NCI-H345 (cell line): ENCODE results near the gene SLC6A17.
A peak's percentile ranks its signal among the peaks of the same experiment; 100 is the strongest.

Source experiments
- DNase-seq: peaks from one replicate; lab custom pipeline; 2025; lab: John Stamatoyannopoulos, UW

The SLC6A17 gene

GRCh38 chr1:110223127-110223526 lies 72.8 kb downstream of the SLC6A17 start:
- no peak for DNase-seq

DNA sequence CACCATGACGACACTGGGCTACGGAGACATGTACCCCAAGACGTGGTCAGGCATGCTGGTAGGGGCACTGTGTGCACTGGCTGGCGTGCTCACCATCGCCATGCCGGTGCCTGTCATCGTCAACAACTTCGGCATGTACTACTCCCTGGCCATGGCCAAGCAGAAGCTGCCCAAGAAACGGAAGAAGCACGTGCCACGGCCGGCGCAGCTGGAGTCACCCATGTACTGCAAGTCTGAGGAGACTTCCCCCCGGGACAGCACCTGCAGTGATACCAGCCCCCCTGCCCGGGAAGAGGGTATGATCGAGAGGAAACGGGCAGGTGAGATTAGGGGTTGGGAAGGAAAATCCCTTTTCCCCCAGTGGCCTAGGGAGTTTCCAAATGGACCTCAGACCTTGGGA lies 73.3 kb downstream of the SLC6A17 start:
- DNase-seq: no peak

GRCh38 chr1:110224240-110224995 lies 74.1 kb downstream of the SLC6A17 start:
- no peak for DNase-seq

DNA sequence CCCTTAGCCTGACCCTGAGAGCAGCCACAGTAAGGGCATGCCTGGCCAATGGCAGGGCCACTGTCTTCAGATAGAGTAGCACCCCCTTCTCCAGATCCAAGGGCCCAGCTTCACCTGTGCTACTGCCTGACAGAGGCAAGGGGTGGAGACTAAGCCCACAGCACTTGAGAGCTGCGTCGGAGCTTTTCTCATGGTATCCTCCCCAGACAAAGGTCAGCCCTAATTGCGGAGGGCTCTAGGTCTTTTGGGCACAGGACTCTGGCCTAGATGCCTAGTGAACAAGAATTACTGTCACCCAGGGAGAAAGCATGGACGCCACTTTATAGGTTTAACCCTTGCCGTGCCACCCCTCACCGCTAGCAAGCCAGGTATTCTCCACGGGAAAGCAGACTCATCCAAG lies 74.9 kb downstream of the SLC6A17 start:
- no peak for DNase-seq

- no peak for DNase-seq
These were observed 75.6 kb downstream of the SLC6A17 start for GRCh38 chr1:110225756-110226404.

- DNase-seq: no peak
These were observed 77.5 kb downstream of the SLC6A17 start for GRCh38 chr1:110227774-110228173.

DNA sequence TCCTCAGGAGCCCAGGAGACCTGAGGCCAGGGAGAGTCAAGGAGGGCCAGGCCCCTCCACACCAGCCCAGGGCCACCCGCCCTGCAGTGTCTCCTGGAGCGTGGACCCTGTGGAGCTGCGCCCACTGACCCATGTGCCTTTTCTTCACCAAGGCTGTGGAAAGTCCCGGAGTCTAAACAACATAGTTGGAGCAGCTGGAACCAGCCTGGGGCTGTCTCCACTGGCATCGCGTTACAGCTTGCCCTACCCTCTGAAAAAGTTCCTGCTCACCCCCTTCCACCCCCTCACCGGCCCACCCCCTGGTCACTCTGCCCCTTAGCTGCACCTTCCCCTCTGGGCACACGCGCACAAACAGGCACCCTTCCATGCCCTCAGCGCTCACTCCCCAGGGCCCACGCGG lies 78.1 kb downstream of the SLC6A17 start:
- no peak for DNase-seq

GRCh38 chr1:110228869-110229268 lies 78.6 kb downstream of the SLC6A17 start:
- no peak for DNase-seq

DNA sequence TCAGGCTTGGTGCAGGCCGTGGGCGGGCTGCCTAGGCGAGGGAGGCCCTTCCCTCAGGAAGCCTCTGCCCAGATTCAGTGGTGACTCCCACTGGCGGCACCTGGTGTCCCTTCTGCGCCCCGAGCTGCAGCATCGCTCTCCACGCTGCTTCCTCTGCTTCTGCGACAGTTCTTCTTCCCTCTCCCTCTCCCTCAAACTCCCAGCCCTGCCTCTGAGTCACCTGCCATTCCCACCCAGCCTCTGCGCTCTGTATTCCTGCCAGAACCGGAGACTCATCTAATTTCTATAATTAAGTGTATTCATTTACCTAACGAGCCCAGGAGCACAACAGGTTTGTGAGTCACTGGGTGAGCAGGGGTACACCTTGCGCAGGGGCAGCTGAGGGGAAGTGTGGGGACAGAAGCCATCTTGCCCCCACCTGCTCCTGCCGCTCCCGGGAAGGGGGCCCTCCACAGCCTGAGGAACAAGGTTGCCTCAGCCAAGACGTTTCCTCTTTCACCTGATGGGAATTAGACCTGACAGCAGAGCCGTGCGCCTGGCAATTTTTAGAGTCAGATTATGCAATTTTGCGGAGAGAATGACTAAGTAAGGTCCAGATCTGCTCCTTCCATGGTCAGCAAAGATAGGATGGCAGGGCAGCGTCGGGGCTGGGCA lies 79.2 kb downstream of the SLC6A17 start:
- DNase-seq: no peak

GRCh38 chr1:110230381-110231199 lies 80.3 kb downstream of the SLC6A17 start:
- no peak for DNase-seq

- peak; percentile 79 for DNase-seq
These were observed 83.6 kb downstream of the SLC6A17 start for GRCh38 chr1:110233861-110234260.

GRCh38 chr1:110234691-110235090 lies 84.4 kb downstream of the SLC6A17 start:
- no peak for DNase-seq

DNA sequence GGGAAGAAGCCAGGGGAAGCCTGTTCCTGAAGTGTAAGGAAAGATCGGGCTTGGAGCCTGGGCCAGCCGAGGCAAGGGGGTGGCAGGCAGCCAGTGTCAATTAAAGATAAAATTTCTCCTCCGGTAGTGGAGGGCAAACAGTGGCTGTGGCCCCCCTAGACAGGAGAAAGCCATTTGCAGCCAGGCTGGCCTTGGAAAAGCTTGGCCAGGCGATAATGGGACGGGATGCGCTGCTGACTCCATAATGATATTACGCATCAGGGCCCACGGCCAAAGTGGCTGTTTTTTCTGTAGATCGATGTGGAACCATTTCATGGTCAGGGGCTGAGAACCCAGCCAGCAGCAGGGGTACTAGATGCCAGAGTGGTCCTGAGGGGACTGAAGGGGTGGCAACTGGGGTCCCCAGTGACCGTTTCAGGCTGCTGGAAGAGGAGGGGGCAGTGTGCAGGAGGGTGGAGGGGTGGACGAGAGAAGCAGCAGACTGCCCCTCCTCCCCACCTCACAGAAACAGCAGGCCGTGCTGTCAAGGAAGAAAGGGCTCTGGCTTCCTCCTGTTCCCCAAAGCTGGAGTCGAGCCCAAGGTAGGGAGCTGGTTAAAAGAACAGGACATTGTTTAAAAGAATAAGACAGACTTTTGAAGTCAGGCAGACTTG lies 85.0 kb downstream of the SLC6A17 start:
- no peak for DNase-seq

- no peak for DNase-seq
These were observed 85.8 kb downstream of the SLC6A17 start for GRCh38 chr1:110235834-110236682.

DNA sequence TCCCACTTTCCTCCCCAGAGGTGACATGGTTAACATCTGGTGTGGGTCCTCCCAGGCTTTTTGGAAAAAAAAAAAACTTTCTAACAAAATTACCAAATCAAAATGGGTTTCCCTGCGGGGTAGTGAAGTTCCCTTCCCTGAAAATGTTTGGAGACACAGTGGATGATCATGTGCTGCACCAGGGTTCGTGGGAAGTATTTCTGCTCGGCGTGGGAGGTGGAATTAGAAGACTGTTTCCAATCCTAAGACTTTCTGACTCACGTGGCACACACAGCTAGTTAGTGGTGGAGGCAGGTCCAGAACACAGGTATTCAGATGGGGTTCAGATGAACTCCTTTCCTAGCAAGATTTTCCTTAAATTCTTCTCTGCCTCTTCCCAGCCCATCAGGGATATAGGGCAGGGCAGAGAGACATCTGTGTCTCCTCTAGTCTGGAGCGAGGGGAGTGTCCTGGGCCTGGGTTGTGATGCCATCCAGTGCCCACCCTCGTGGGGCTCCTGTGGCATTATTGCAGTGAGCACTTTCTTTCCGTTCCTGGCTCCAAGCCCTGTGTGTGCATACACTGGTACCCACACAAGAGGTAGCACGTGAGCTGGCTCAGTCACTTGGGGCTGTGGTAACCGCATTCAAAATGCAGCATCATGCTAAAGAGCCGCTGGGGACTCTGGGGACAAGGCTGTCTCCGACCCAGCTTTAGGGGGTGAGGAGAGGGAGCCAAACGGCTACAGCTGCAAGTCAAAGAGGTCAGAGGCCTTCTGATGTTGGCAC lies 87.3 kb downstream of the SLC6A17 start:
- DNase-seq: no peak

- no peak for DNase-seq
These were observed 89.4 kb downstream of the SLC6A17 start for GRCh38 chr1:110239441-110240430.

- DNase-seq: peak; percentile 64
These were observed 90.3 kb downstream of the SLC6A17 start for GRCh38 chr1:110240476-110241210.

- no peak for DNase-seq
These were observed 91.2 kb downstream of the SLC6A17 start for GRCh38 chr1:110241516-110241915.
